Mesothelial cell of epicardium (in vitro differentiated cells): ENCODE data around the gene CD44. TPM values are rescaled to one million over a fixed set of nuclear protein-coding genes. Genes with fewer than 3 reads are reported as not detected.
"Not testable (repeated sequence)": the region's sequence is repeated elsewhere in the genome, so short reads cannot be mapped to it uniquely, and the experiment has no call there.

ENCODE experiments used
- DNase-seq, 2 experiments: peaks; one replicate each; pipeline ENCODE4 v3.0.0; 2021; ENCODE audit warnings: low spot score in 2 of 2; ENCODE audit not compliant: unreplicated experiment in 2 of 2
- H3K27ac Mint-ChIP-seq: 2 replicates; pipeline ENCODE4 v1.8.0; 2021; ENCODE audit warnings: mixed read lengths
- H3K27me3 Mint-ChIP-seq: 2 replicates; pipeline ENCODE4 v1.8.0; 2021; ENCODE audit warnings: low read depth, mixed read lengths
- H3K36me3 Mint-ChIP-seq: 2 replicates; pipeline ENCODE4 v1.8.0; 2021; ENCODE audit warnings: mixed read lengths
- H3K4me1 Mint-ChIP-seq: 2 replicates; pipeline ENCODE4 v1.8.0; 2021; ENCODE audit warnings: mixed read lengths
- H3K4me3 Mint-ChIP-seq: 2 replicates; pipeline ENCODE4 v1.8.0; 2021; ENCODE audit warnings: mild to moderate bottlenecking, moderate library complexity, mixed read lengths
- H3K9me3 Mint-ChIP-seq: 2 replicates; pipeline ENCODE4 v1.8.0; 2021; ENCODE audit warnings: mixed read lengths
- CTCF ChIP-seq: fragments of 200-600 bp; sonication (generic); IDR thresholded peaks from one replicate; pipeline ENCODE4 v1.5.0; 2021; ENCODE audit warnings: antibody characterized with exemption; ENCODE audit not compliant: unreplicated experiment
- total RNA-seq: library from RNA; stranded (reverse); gene quantifications from 3 replicates; pipeline ENCODE4 v1.2.1, GENCODE V29; 2021

CD44 gene
- total RNA-seq, 1 donor from 2014 or later: 1.9 TPM

GRCh38 chr11:35216962-35217678 is 78.1 kb downstream of the CD44 start:
- no peak overlapping the region for H3K4me3 Mint-ChIP-seq
- no peaks in the 10 kb centered on the region for H3K9me3 Mint-ChIP-seq
- DNase-seq: no peak
- H3K36me3 Mint-ChIP-seq: no peaks in the 10 kb centered on the region
- no peak overlapping the region for H3K27ac Mint-ChIP-seq
- no peak for TF ChIP-seq CTCF
- no peaks in the 10 kb centered on the region for H3K4me1 Mint-ChIP-seq
- H3K27me3 Mint-ChIP-seq: peaks cover 11% of the 10 kb centered on the region

GRCh38 chr11:35218956-35219355 is 80.0 kb downstream of the CD44 start:
- Mint-ChIP-seq H3K27me3 (peaks cover 11% of the 10 kb centered on the region), H3K4me3 (no peak overlapping the region), H3K4me1 (peaks cover 11% of the 10 kb centered on the region), H3K27ac (no peak overlapping the region), H3K36me3 (no peaks in the 10 kb centered on the region), H3K9me3 (no peaks in the 10 kb centered on the region)
- DNase-seq: no peak
- no peak for TF ChIP-seq CTCF

DNA sequence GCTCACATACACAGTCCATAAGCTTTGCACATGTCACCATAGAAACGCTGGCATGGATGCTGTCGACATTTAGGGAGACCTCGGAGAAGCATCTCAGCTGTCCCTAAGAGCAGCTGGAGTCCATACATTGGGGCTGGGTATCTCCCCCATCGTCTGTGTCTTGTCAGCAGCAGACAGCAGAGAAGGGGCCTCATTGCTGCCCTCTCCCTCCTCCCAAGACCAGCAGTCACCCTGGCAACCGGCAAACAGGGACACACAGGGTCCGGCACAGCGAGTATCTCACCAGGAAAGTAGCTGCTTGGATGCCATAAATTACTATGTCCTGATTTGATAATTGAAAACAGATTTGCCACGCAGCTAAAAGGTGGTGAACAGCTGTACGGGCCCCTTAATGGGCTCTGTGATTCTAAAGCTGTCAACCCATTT is 84.4 kb downstream of the CD44 start:
- no peaks in the 10 kb centered on the region for H3K36me3 Mint-ChIP-seq
- DNase-seq: peak; percentile 24 to 48
- no peak for TF ChIP-seq CTCF
- H3K4me1 Mint-ChIP-seq: peaks cover 12% of the 10 kb centered on the region
- H3K27ac Mint-ChIP-seq: peak overlapping the region; percentile 28
- no peak overlapping the region for H3K4me3 Mint-ChIP-seq
- peaks cover 9% of the 10 kb centered on the region for H3K27me3 Mint-ChIP-seq
- no peaks in the 10 kb centered on the region for H3K9me3 Mint-ChIP-seq

GRCh38 chr11:35223991-35224390 is 85.0 kb downstream of the CD44 start:
- no peak overlapping the region for H3K27ac Mint-ChIP-seq

DNA sequence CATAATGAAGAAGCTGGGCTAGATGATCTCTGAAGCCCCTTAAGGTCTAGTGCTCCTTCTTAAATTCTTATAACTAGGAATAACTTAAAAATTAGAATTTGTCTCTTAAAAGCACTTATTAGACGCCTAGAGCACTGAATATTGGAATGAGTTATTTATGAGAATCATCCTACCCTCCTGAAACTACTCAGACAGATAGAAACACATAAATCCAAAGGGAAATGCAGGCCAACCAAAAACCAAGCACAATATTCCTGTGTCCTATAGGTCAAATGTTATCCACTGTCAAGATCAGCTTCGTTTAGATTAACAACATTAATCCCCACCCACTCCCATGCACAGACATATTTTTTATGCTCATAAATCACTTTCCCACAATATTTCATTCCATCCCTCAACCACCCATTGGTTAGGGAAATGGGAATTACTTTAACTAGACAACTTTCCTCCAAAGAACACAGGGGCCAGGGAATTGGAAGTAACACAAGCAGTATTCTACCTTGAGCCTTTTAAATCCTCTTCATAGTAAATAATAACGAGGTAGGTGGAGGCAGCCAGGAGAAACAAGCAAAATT is 87.1 kb downstream of the CD44 start:
- H3K9me3 Mint-ChIP-seq: no peaks in the 10 kb centered on the region
- no peaks in the 10 kb centered on the region for H3K36me3 Mint-ChIP-seq
- H3K4me1 Mint-ChIP-seq: peaks cover 12% of the 10 kb centered on the region
- TF ChIP-seq CTCF: no peak
- no peaks in the 10 kb centered on the region for H3K27me3 Mint-ChIP-seq
- no peak overlapping the region for H3K27ac Mint-ChIP-seq
- H3K4me3 Mint-ChIP-seq: no peak overlapping the region
- DNase-seq: no peak

More at GRCh38 chr11:35223991-35224390, 85.0 kb downstream of the CD44 start:
- no peak for TF ChIP-seq CTCF
- Mint-ChIP-seq H3K36me3 (no peaks in the 10 kb centered on the region), H3K4me1 (peaks cover 12% of the 10 kb centered on the region), H3K27me3 (peaks cover 5% of the 10 kb centered on the region), H3K9me3 (no peaks in the 10 kb centered on the region), H3K4me3 (no peak overlapping the region)
- no peak for DNase-seq

GRCh38 chr11:35226756-35227155 is 87.8 kb downstream of the CD44 start:
- not testable (repeated sequence) for H3K9me3 Mint-ChIP-seq, H3K27ac Mint-ChIP-seq, H3K4me3 Mint-ChIP-seq, DNase-seq, H3K27me3 Mint-ChIP-seq, H3K36me3 Mint-ChIP-seq
- peaks cover 12% of the 10 kb centered on the region for H3K4me1 Mint-ChIP-seq
